ENCODE results near the gene TYMS.

GRCh38 chr18:607930-608329, 49.5 kb upstream of the TYMS start:
- TF ChIP-seq REST (IDR thresholded peaks at IDR 0.05; ENCODE audit: insufficient read depth in 1 of 2, low read depth in 2 of 2, low read length in 1 of 2): no peak
- TF ChIP-seq CTCF (IDR thresholded peaks at IDR 0.05): no peak
- TF ChIP-seq POLR2AphosphoS5 (IDR thresholded peaks at IDR 0.05; ENCODE audit: low read depth, low read length): no peak
- no peak for TF ChIP-seq SIN3A (IDR thresholded peaks at IDR 0.05; ENCODE audit: borderline replicate concordance, insufficient read depth, low read depth, low read length)

Data from Panc1 (cell line).